ENCODE data around the gene METTL26. TPM values are rescaled to one million over a fixed set of nuclear protein-coding genes. Genes with fewer than 3 reads are reported as not detected.

The METTL26 gene
- total RNA-seq, 2 experiments from 2014 or later, result 119 to 133 TPM

DNA sequence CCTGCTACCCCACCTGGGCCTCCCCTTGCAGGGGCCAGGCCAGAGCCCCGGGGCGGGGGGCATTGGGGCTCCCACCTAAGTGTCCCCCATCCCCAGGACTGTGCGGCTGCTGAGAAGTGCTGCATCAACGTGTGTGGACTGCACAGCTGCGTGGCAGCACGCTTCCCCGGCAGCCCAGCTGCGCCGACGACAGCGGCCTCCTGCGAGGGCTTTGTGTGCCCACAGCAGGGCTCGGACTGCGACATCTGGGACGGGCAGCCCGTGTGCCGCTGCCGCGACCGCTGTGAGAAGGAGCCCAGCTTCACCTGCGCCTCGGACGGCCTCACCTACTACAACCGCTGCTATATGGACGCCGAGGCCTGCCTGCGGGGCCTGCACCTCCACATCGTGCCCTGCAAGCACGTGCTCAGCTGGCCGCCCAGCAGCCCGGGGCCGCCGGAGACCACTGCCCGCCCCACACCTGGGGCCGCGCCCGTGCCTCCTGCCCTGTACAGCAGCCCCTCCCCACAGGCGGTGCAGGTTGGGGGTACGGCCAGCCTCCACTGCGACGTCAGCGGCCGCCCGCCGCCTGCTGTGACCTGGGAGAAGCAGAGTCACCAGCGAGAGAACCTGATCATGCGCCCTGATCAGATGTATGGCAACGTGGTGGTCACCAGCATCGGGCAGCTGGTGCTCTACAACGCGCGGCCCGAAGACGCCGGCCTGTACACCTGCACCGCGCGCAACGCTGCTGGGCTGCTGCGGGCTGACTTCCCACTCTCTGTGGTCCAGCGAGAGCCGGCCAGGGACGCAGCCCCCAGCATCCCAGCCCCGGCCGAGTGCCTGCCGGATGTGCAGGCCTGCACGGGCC lies 3.4 kb downstream of the METTL26 start:
- H3K27me3 Mint-ChIP-seq, result no peaks in the 10 kb centered on the region
- peaks cover 8% of the 10 kb centered on the region for H3K4me1 Mint-ChIP-seq (ENCODE audit: low read depth)
- POLR2A ChIA-PET, result no interaction called here
- TF ChIP-seq, protein P1, sequence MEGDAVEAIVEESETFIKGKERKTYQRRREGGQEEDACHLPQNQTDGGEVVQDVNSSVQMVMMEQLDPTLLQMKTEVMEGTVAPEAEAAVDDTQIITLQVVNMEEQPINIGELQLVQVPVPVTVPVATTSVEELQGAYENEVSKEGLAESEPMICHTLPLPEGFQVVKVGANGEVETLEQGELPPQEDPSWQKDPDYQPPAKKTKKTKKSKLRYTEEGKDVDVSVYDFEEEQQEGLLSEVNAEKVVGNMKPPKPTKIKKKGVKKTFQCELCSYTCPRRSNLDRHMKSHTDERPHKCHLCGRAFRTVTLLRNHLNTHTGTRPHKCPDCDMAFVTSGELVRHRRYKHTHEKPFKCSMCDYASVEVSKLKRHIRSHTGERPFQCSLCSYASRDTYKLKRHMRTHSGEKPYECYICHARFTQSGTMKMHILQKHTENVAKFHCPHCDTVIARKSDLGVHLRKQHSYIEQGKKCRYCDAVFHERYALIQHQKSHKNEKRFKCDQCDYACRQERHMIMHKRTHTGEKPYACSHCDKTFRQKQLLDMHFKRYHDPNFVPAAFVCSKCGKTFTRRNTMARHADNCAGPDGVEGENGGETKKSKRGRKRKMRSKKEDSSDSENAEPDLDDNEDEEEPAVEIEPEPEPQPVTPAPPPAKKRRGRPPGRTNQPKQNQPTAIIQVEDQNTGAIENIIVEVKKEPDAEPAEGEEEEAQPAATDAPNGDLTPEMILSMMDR (IDR thresholded peaks at IDR 0.05), result no peak
- ATAC-seq (no peak), DNase-seq (no peak)
- peaks cover 3% of the 10 kb centered on the region for H3K36me3 Mint-ChIP-seq (ENCODE audit: low read depth)
- CTCF ChIA-PET, result no interaction called here
- no peak overlapping the region for H3K27ac Mint-ChIP-seq
- no peaks in the 10 kb centered on the region for H3K9me3 Mint-ChIP-seq
- no peak overlapping the region for H3K4me3 Mint-ChIP-seq
- intact Hi-C loops (cut with micrococcal nuclease), result no loop called here

DNA sequence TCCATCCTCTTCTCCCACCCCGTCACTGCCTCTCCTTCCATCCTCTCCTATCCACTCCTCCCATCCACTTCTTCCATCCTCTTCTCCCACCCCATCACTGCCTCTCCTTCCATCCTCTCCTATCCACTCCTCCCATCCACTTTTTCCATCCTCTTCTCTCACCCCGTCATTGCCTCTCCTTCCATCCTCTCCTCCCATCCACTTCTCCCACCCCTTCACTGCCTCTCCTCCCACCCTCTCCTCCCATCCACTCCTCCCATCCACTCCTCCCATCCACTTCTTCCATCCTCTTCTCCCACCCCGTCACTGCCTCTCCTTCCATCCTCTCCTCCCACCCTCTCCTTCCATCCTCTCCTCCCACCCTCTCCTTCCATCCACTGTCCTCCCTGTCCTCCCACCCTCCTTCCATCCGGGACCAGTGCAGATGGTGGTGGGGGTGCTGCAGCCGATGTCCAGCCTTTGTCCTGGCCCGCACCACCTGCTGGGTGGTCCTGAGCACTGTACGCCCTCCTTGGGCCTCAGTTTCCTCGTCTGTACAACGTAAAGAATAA lies 4.2 kb downstream of the METTL26 start:
- Mint-ChIP-seq H3K36me3 (ENCODE audit: low read depth) (peaks cover 3% of the 10 kb centered on the region), H3K4me1 (ENCODE audit: low read depth) (peaks cover 6% of the 10 kb centered on the region), H3K9me3 (no peaks in the 10 kb centered on the region), H3K27ac (no peak overlapping the region), H3K27me3 (no peaks in the 10 kb centered on the region), H3K4me3 (no peak overlapping the region)
- CTCF ChIA-PET, result no interaction called here
- intact Hi-C loops (cut with micrococcal nuclease), result no loop called here
- DNase-seq (no peak), ATAC-seq (no peak)
- TF ChIP-seq, protein P1 (IDR thresholded peaks at IDR 0.05), result no peak
- POLR2A ChIA-PET, result no interaction called here

DNA sequence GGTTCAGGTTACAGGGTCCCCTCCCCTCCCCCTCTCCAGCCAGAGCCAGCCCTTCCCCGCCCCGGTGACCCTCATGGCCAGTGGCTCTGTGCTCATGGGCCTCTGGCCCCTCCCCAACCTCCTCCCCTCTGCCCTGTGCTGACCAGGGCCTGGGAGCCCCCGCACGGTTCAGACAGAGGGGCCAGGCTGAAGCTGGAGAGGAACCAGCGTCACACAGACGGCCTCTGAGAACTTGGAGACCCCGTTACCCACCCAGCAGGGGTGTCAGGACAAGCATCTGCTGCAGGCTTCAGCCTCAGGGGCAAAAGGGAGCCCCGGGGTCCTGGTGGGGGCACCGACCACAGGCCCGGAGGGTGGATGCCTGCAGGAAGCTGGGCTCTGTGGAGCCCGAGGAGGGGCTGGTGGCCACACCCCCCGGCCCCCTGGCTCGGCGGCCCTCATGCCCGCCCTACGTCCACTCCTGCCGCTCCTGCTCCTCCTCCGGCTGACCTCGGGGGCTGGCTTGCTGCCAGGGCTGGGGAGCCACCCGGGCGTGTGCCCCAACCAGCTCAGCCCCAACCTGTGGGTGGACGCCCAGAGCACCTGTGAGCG lies 5.2 kb downstream of the METTL26 start, which contains the start of gene WFIKKN1:
Gene WFIKKN1 (plus strand): TSS at position 171 of the 591 bp plus-strand sequence. CDS start 269 bp downstream, at position 440.
- Mint-ChIP-seq H3K27ac (no peak within 1 kb of the TSS), H3K4me3 (no peak within 1 kb of the TSS), H3K9me3 (no peaks in the 10 kb centered on the region), H3K4me1 (ENCODE audit: low read depth) (peaks cover 3% of the 10 kb centered on the region), H3K27me3 (no peaks in the 10 kb centered on the region), H3K36me3 (ENCODE audit: low read depth) (no peaks in the 10 kb centered on the region)
- TF ChIP-seq, protein P1 (IDR thresholded peaks at IDR 0.05), result no peak
- intact Hi-C loops (cut with micrococcal nuclease), result no loop called here
- ChIA-PET POLR2A (no interaction called here), CTCF (no interaction called here)
- ATAC-seq (no peak), DNase-seq (no peak)

DNA sequence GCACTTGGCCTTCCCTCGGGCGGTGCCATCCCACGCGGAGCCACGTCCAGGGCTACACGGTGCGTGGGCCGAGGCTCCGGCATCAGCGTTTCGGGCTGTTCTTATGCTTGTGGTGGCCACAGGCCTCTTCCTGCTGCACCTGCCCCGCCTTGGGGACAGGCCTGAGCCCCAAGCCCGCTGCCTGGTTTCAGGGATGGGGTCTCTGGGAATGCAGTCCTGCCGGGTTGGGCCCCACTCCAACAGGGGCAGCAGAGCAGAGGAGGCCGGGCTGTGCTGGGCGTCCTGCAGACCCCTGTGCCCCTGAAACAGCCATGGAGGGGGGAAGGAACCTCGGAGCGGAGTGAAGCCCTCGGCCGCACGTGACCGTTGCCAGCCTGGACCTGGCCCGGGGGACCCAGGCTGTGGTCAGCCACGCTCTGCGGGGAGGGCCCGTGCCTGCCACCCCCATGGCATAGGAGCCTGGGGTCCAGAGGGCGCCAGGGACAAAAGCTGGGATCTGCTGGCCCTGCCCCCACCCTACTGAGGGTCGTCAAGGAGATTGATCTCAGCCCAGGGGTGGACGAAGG lies 5.8 kb downstream of the METTL26 start:
- Mint-ChIP-seq H3K27ac (no peak overlapping the region), H3K4me1 (ENCODE audit: low read depth) (peaks cover 3% of the 10 kb centered on the region), H3K9me3 (no peaks in the 10 kb centered on the region), H3K4me3 (no peak overlapping the region), H3K36me3 (ENCODE audit: low read depth) (no peaks in the 10 kb centered on the region), H3K27me3 (no peaks in the 10 kb centered on the region)
- CTCF ChIA-PET, result no interaction called here
- POLR2A ChIA-PET, result no interaction called here
- intact Hi-C loops (cut with micrococcal nuclease), result no loop called here
- ATAC-seq (no peak), DNase-seq (no peak)
- TF ChIP-seq, protein P1 (IDR thresholded peaks at IDR 0.05), result no peak

DNA sequence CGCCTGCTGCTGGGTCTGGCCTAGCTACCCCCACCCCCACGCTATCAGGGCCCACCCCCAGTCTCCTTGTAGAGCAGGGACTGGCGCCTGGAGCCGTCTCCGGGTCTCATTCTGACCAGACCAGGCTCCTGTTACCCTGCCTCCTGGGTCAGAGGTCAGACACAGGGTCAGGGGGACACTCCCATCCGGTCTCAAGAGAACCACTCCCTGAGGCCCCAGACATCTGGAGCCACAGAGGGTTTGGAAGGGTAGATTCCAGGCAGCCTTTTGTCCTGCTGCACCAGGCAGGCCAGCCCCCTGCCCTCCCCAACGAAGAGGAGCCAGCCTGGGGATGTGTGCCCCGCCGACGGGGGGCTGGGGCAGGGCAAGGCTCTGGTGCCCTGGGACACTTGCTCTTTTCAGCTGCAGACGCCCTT lies 6.3 kb downstream of the METTL26 start:
- Mint-ChIP-seq H3K9me3 (no peaks in the 10 kb centered on the region), H3K36me3 (ENCODE audit: low read depth) (no peaks in the 10 kb centered on the region), H3K27me3 (no peaks in the 10 kb centered on the region), H3K27ac (no peak overlapping the region), H3K4me3 (no peak overlapping the region), H3K4me1 (ENCODE audit: low read depth) (peaks cover 2% of the 10 kb centered on the region)
- ATAC-seq, result no peak
- intact Hi-C loops (cut with micrococcal nuclease), result no loop called here
- POLR2A ChIA-PET, result no interaction called here
- TF ChIP-seq, protein P1 (IDR thresholded peaks at IDR 0.05), result no peak
- CTCF ChIA-PET, result no interaction called here
- no peak for DNase-seq
